GM19397 (cell line): ENCODE results near the gene TP53BP2.

ENCODE experiments used
- ATAC-seq: cut with Tn5 transposase; IDR thresholded peaks from one replicate; pipeline ENCODE4 v1.9.1; 2021; ENCODE audit warnings: mild to moderate bottlenecking, moderate library complexity; ENCODE audit not compliant: unreplicated experiment

TP53BP2 gene

DNA sequence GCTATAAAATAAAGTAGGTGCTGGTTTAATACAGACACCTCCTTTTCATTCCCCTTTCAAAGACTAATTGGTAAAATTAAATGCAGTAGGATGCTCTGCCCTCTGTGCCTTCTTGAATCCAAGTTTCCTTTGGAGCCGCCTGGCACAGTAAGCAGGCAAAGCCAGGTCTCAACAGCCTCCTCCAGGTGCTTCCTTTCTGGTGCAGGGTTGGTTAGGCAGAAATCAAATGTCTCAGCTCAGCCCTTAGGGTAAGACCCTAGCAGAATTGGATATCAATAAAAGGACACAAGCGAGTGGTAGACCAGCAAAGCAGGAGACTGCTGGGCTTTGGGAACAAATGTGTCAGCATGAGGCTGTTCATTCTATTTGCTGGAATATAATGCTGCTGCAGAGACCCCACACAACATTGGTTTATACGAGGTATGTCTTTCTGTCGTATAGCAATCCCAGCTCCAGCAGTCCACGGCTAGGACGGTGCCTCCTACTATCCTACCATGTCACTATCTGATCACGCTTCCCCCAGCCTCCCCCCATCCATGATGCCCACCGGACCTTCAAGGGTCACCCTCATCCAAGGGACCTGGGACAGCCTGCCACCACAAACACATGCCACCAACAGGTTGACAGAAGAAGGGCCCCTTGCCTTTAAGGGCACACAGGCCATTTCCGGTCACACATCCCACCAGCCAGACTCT, 75.0 kb downstream of the TP53BP2 start:
- ATAC-seq, result no peak

DNA sequence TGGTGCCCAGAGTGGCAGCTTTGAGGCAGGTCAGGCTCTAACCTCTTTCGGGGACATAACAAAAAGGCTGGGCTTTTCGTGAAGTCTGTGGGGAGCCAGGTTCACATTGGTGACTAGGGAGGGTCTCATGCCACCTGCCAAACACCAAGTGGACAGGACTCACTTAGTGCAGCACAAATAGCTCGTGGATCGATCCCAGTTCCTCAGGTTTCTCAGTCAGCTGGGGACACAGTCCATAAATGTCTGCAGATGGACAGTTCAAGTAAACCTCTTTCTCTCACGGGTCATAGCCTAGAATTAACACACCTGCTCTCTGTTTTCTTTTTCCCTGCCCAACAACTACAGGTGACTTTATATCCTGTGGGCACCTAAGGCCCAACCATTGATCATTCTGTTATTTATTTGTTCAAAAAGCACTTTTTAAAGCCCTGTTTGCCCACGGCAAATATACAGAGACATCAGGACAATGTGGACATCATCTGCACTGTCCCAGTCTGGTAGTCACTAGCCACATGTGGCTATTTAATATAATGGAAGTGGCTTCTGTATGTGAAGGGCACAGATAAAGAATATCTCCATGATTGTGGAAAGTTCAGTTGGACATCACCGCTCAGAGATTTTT, 79.9 kb downstream of the TP53BP2 start:
- no peak for ATAC-seq

DNA sequence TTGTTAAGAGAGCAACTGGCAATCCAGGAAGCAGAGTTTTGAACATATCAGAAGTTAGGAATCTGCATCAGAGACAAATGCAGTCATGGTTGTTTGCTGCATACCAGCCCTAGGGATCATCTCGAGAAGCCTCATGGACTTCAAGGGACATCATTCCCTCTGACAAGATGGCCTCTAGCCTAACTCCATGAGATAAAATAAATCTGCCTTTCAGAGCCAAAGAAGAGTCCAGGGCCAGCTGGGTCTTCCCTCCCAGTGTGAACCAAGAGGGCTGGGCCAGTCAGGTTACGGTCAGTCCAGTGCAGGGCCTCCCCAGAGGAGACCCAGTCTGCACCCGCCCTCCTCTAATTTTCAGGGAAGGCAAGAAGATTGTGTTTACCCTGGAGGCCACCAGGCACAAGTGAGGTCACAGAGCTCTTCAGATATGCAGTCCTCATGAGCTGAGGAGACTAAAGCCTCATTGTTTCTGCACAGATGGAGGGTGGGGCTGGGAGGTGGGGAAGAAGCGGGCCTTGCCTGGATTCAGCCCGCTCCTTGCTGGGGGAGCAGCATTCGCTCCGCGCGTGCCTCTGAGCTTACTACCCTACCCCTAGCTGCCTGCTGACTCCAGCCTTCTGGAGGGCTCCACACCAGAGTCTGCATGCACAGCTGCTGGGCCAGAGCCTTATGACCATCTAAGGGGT, 80.6 kb downstream of the TP53BP2 start:
- no peak for ATAC-seq

DNA sequence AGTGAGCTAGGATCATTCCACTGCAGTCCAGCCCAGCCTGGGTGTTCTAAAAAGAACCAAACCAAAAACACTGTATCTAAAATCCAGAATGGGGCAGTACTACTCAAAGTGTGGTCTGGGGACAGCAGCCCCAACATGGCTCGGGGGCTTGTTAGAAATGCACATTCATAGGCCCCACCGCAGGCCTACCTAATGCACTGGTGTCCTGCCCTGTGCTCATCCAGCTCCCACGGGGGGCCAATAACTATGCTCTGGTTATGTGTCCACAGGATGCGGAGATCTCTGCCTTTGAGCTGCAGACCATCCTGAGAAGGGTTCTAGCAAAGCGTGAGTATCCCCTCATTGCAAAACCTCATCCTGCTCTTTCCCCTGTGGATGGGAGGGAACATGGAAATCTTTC, 81.9 kb downstream of the TP53BP2 start:
- no peak for ATAC-seq

DNA sequence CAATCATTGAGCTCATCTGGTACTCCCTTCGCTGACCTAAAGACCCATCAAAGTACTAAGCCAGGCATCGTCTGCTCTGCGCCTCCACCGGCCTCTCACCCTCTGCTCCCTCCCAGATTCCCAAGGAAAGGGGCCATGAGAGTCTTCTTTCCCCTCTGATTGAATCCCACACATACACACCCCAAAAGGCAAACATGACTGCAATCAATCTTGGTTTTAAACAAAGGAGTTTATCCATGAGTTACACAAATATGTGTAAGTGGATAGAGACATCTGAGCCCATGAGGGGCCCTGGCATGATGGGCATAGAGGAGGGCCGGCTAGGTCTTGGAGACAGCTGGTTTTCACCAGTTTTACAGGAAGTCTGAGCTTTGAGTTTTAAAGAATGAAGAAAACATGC, 82.5 kb downstream of the TP53BP2 start:
- no peak for ATAC-seq

DNA sequence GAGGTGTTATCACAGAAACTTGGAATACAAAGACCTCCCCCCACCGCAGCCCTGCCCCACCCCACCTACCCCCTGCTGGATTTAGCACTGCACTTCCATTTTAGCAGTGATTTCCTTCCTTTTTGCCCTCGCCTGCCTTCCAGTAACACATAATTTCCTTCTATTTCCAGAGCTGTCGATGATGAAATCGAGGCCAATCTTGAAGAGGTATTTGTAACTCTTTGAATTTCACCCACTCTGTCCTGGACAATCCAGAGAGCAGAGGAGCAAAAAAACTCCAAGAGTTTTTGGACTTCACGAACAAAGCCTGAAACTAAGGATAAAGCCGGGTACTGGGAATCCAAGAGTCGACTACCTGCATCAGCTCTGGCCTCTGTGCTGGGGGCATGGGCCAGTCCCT, 84.3 kb downstream of the TP53BP2 start:
- no peak for ATAC-seq

DNA sequence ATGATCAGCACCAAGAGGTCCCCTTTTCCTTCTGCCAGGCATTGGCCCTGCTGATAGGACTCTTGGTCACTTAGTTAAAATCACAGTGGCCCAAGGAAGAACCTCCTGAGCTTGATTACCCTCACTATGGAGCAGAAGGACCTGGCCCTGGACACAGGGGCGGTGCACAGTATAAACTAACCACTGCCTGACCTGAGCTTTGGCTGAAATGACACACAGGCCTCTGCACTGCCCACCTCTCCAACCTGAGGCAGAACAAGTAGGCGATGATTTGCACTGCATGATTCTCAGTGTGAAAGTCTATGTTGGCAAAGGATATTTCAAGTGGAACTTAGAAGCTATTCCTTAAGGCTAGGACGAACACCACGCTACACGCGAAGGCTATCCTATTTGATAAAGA, 84.9 kb downstream of the TP53BP2 start:
- no peak for ATAC-seq

DNA sequence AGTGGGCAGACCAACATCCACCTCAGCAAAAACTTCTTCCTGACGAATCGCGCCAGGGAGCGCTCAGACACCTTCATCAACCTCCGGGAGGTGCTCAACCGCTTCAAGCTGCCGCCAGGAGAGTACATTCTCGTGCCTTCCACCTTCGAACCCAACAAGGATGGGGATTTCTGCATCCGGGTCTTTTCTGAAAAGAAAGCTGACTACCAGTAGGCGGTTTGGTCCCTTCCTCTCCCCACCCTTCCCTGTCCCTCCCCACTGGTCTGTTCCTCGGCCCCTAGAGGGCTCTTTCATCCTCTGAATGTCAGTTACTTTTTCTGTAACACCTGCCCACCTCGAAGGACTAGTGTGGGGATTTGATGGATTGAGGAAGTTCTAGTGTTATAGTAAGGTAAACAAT, 86.5 kb downstream of the TP53BP2 start:
- ATAC-seq, result no peak

DNA sequence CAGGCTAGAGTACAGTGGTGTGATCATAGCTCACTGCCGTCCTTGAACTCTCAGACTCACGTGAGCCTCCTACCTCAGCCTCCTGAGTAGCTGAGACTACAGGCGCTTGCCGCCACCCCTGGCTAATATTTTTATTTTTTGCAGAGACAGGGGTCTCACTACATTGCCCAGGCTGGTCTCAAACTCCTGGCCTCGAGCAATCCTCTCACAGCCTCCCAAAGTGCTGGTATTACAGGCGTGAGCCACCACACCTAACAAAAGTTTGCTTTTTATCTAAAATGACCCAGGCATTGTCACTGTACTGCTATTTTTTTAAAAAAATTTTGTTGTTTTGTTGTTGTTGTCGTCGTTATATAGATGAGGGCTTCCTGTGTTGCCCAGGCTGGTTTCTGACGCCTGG, 87.0 kb downstream of the TP53BP2 start:
- ATAC-seq, result no peak

DNA sequence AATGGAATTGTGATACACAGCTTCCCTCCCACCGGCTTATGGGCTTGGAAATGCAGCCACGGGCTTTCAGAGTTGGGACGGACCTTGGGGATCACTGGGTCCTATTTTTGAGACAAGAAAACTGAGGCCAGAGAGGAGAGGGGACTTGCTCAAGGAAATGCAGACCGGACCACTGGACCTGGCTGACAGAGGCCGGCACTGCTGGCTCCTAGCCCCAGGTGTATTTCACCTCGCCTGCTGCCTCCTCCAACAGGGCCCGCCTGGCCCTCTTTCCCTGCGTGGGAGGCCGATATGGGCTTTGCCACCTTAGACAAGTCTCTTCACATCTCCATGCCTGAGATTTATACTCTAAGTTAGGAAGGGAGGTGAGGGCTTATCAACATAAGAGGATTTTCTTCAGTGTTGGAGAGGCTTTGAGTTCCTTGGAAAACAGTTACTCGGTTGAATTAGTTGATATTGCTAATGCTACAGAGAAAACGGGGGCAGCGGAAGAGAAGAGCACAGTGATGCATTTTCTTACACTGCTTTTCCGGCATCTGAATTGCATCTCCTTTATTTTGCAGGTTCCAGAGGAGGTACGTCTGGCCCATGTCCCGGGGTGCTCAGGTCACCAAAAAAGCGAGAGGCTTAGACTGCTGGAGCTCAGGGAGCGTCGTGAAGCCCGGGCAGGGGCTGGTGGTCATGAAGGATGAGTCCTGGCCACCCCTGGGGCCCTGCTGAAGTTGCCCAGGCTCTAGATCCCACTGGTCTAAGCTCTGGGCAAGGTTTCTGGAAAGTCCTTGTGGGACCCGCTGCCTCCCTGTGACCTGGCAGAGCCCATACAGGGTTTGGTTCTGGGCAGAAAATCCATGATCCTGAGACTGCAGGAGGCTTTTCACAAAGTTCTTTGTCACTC, 88.7 kb downstream of the TP53BP2 start:
- ATAC-seq, result no peak

DNA sequence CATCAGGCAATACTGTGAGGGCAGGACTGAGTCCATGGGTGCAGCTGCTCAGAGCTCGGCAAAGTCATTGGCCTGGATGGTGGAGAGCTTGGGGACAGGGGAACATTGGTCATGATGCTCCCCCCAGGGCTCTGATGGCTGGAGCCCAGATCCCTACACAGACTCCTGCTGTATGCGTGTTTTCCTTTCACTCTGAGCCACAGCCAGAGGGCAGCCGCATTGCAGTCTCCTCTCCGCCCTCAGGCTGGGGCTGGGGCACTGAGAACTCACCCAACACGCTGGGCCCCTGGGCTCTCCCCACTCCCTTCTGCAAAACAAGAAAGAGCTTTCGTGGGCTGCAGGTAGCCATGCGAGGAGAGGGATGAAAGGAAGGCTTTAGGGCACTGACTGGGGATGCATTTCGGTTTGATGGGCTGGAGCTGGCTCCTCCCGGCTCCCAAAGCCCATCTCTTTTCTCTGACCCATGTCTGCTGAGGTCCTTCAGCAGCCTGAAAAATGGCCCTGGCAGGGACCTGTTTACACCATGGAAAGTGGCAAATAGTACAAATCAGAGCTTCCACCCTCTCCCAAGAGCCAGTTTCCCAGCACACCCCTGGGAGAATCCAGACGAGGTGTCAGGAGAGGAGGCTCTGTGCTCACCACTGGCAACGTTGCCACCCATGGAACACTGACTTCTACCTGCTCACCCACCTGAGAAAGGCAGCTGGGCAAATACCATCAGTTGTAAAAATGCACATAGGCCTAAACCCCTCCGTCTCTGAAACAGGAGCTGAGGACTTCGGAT, 89.6 kb downstream of the TP53BP2 start:
- no peak for ATAC-seq

DNA sequence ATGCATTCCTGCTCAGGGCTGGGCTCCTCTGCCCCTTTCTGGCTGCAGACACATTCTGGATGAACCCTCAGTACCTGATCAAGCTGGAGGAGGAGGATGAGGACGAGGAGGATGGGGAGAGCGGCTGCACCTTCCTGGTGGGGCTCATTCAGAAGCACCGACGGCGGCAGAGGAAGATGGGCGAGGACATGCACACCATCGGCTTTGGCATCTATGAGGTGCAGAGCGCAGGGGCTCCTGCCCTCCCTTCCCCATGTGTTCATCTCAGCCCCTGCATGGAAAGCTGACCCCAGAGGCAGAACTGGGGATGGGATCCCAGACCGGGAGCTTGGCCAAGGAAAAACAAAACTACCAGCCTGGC, 90.3 kb downstream of the TP53BP2 start:
- ATAC-seq, result no peak

DNA sequence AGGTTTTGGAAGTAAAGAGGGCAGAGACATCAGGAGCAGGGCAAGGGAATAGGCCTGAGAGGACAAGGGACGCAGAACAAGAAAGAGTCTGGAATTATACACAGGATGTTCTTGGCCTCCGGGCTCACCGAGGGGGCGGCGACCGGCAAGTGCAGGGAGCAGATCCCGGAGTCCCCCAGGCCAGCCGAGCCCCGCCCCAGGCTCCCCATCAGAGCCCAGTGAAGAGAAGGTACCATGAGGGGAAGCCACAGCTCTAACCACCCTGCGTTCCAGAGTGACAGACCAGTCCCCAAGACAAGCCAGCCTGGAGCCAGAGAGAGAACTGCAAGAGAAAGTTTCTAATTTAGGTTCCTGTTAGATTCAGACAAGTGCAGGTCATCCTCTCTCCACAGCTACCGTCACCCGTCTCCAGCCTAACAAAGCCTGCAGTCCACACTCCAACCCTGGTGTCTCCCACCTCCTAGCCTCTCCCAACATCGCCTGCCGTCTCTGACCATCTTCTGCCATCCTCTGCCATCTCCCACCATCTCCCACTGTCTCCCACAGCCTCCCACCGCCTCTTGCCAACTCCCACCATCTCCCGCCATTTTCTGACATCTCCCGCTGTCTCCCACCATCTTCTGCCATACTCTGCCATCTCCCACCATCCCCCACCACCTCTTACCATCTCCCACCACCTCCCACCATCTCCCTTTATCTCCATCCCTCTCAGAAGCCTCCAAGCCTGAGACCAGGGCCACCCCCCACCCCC, 90.9 kb downstream of the TP53BP2 start:
- ATAC-seq, result no peak

DNA sequence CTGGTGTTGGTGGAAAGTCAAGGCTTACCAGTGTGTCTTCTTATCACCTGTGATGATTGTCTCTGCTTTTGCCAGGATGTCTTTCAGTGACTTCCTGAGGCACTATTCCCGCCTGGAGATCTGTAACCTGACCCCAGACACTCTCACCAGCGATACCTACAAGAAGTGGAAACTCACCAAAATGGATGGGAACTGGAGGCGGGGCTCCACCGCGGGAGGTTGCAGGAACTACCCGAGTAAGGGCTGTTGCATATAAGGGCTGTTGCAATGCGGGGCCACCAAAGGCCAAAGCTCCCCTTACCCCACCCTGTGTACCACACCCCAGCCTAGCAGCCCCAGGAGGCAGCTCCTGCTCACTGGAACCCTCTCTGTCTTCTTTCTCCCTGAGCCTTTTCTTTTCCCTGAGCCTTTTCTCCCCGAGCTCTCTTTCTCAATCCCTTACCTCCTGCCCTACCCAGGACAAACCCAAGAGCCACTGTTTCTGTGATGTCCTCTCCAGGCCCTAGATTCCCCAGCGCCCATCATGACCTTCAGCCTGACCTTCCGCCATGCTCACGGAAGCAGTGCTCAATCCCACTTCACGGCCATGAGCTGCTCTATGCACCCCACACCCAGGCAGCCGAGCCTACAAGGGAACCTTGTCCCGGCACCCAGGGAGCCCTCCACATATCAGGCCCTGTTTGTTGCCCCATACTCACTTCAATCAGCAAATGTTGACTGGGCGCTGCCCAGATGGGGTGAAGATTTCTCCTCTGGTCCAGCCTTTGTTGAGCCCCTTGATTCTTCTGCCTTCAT, 92.8 kb downstream of the TP53BP2 start:
- no peak for ATAC-seq

DNA sequence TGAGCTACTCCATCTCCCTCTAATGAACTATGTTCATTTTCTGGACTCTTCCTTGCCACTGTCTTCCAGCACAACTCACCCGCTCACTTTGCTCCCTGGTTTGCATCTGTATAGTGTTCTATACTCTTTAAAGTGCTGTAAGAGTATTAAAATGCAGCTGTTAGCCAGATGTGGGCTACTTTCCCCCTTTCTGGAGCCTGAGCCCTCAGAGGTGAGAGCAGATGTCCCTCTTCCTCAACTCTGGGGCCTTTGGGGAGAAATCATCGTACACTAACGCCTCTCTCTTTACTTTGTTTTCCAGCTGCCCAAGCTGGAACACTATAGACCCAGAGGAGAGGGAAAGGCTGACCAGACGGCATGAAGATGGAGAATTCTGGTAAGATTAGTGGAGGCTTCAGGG, 94.1 kb downstream of the TP53BP2 start:
- ATAC-seq, result no peak

DNA sequence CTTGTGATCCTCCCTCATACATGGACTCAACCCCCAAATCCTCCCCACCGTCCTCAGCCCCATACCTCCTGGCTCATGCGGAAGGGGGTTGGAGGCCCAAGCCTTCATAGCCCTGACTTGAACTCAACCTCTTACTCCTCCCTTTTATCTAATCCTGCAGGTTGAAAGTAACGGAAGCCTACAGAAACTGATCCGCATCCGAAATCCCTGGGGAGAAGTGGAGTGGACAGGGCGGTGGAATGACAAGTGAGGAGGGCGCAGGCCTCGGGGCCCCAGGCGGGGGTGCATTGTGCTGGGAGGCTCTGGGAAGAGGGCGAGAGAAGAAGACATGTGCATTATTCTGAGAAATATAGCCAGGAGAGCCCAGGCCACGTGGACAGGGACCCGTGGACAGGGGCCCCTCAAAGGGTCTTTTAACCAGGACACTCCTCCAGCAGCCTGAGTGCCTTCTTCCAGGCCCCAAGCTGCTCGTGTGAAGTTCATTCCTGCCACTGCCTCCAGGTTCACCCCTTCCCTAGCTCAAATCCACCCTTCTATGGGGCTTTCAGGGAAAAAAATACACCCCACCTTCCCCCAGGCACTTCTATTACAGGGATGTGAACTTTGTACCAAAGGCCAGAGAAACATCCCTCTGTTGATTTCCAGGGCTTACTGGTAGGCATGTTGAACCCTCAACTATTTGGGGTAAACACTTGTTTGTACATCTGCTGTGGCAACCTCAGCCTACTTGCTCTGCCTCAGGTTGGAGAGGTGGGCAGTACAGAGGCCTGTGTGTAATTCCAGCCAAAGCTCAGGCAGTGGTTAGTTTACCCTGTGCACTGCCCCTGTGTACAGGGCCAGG, 94.8 kb downstream of the TP53BP2 start:
- ATAC-seq, result no peak

DNA sequence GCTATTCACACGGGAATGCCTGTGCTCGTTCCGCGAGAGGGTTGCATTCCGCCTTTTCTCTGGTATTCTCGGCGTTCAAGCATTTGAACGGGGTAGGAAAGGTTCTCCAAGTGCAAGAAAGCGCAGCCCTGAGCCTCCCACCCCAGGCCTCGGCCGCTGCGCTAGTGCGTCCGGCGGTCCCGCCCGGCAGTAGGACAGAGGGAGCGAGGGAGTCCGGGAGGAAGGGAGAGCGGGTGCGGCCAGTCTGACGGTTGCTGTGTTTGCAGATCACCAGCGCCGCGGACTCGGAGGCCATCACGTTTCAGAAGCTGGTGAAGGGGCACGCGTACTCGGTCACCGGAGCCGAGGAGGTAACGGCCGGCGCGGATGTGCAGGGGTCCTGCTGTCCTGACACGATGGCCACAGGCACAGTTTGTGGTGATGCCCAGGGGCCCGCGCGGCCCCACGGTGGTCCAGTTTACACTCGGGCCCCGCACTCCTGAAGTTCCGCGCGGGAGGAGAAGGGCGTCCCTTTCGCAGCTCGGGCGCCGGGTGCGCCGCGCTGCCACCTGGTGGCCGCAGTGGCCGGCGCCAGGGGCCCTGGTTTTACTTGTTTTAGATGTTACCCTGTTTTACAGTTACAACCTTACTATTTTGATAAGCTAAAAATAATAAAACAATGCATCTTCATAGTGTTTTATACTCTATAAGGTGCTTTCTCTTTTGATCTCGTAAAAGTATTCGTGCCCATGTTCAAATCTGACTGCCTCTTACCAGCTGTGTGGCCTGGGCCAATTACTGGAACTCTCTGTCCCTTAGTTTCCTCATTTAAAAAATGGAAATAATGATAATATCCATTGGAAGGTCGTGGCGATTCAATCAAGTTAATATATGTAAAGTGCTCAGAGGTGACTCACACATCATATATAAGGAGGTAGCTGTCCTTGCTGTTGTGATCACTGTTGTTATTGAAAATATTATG, 96.7 kb downstream of the TP53BP2 start:
- peak; percentile 64 for ATAC-seq
